Activated CD8-positive, alpha-beta memory T cell treated with anti-CD3 and anti-CD28 coated beads for 4 hours (primary cell): ENCODE results near the gene STIM2.
"Not testable (repeated sequence)": the region's sequence is repeated elsewhere in the genome, so short reads cannot be mapped to it uniquely, and the experiment has no call there.

ENCODE experiments used
- DNase-seq, 2 donors: peaks; one replicate each; pipeline ENCODE4 v3.0.0-alpha.2; 2020; ENCODE audit warnings: low read depth in 2 of 2

STIM2 gene

DNA sequence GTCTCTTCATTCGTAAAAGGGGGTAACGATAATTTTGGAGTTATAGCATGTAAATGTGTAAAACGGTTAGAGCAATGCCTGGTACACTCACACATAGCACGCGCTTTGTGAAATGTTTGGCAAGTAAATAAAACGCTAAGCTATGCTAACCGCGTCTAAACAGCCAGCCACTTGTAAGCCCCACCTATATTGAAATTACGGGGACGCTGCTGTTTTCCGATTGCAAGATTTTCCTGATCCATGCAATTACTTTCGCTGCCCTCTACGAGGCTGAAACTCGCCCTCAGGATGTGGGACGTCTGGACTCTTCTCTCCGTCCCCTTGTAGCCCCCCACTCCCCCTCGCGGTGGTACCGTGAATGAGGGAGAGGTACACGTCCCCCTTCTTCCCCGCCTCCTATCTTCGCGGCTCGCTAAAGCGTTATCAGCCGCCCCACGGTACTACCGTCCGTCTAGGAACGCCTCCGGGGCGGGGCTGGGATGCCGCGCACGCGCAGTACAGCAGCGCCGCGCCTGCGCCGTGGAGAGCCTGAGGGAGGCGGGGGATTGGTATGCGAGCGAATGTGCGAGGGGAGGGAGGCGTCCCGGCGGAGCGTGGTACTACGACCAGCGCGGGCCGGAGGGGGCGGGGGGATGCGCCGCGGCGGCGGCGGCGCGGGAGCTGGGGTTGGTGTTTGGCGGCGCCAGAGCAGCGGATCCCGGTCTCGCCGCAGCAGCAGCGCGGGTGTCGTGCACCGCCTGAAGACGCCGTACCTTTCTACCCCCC lies at the start of gene STIM2:
TSS of gene STIM2 (plus strand) at position 685 of the 765 bp plus-strand sequence.
- peak; percentile 93 to 96 for DNase-seq

DNA sequence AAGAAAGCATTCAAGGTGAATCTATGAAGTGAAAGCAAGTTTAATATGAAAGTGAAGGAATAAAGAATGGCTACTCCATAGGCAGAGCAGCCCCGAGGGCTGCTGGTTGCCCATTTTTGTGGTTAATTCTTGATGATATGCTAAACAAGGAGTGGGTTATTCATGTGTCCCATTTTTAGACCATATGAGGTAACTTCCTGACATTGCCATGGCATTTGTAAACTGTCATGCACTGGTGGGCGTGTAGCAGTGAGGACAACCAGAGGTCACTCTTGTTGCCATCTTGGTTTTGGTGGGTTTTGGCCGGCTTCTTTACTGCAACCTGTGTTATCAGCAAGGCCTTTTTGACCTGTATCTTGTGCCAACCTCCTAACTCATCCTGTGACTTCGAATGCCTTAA lies 49.1 kb upstream of the STIM2 start:
- not testable (repeated sequence) for DNase-seq

DNA sequence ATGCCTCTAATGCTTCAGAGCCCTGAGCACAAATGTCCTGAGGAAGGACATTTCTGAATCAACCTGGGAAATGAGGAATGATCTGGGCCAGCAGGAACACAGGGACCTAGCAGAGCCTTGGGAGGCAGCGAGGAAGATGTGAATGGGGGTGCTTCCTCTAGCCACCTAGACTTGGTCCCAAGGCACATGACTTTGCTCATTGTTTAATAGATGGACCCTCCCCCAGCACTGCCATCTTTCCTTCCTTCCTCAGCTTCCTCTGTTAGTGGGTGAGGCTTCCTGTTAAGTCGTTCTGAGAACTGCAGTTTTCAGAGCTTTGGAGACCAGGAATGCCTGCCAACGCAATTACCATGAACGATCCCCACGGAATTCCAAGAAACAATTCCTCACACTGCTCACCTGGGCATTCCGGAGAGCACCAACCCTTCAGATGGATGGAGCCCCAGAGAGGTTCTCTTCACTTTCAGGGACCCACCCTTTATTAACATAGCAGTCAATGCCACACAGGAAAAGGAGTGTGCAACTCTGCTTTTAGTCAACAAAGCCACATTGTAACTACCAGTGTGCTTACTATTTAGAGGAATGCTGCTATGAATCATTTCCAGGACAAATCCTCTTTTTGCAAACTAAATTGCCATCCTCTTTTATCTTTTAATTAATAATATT lies 48.5 kb upstream of the STIM2 start:
- no peak for DNase-seq

DNA sequence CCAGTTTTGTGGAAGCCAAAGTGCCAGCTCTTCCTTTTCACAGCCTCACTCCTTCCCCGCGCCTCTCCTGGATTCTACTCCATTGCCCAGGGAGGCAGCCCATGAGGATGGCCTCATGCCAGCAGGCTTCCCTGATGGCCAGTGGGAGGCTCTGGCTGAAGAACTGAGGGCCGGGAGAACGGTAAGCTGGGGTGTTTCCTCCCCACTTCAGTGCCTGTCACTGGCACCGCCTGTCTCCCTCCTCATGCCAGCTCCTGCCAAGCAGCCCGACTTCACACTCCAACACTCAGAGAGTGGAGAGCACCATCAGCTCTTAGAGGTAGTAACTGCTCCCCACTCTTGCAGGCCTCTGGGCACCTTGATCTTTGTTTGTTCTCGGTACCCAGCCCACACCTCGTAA lies 46.9 kb upstream of the STIM2 start:
- DNase-seq = no peak

DNA sequence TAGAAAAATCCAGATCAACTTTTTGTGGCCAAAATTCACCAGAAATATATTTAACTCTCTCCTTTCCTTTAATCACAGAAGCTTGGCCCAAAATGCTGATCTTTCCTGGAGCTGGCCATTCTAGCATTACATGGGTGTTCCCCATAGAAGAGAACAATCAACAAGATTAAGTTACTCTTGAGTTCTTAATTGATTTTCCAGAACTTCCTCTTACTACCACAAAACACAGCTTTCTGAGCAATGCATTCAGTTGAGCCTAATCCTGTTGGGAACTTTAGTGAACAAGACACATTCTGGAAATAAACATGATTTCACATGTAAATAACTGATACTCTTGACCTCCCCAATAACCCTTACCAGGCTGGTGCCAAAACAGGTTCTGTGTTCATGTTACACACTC lies 45.4 kb upstream of the STIM2 start:
- no peak for DNase-seq

DNA sequence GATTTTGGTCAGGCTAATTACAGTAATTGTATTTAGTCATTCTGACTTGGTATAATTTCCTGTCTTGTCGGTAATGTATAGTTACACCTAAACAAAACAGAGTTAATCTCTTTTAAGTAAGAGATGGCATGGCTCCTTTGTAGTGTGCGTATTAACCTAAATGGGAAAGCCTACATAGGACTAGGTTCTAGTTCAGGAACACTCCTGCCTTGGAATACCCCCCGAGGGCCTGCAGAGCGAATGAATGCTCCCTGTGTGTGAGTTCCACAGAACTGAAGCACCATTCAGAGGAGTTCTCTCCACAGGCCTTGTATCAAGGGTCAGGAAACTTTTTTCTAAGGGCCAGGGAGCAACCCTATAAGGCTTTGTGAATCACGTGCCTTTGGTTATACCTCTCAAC lies 44.9 kb upstream of the STIM2 start:
- no peak for DNase-seq

DNA sequence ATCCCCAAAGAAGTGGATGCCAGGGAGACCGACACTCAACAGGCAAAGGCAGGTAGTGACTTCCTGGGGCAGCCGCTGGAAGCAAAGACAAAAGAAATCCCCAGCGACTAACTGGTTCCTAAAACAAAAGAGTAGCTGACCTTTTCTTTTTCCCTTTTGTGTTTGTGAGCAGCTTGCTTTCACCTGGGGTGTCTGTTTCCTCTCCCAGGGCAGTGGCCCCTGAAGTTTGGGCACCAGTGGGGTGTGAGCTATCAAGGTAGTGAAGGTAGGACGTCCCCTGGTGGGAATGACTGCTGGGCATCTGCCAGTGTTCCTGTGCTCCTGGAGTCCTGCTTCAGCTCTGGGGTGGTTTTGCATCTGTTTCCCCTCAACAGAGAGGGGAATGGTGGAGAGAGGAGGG lies 41.6 kb upstream of the STIM2 start:
- no peak for DNase-seq

DNA sequence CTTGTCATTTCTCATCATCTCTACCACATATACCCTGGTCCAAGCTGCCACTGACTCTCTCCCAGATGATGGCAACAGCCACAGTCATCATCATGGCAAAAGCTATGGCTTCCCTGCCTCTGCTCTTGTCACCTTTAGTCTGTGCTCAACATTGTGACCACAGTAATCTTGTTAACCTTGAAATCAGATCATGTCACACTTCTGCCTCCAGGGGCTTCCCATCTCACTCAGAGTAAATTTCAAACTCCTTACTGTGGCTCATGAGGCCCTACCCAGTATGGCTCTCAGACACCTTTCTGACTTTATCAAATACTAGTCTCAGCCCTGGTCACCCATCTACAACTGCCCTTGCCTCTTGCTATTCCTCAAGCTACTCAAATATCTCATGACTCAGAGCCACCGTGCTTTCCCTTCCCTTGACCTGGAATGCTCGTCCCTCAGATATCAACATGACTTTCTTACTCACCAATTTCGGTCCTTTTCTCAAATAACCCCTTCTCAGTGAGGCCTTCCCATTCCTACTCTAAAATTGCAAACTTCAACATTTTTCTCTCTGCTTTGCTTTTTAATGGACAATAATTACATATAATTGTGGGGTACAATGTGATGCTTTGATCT lies 41.1 kb upstream of the STIM2 start:
- no peak for DNase-seq

DNA sequence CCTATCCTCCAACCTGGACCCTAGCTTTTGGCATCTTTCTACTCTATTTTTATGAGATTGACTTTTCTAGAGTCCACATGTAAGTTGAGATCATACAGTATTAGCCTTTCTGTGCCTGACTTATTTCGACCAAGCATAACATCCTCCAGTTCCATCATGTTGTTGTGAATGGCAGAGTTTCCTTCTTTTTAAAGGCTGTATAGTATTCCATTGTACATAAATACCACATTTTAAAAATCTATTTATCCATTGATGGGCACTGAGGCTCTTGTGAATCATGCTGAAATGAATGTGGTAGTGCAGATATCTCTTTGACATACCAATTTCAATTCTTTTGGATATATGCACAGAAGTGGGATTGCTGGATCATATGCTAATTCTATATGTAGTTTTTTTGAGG lies 40.3 kb upstream of the STIM2 start:
- DNase-seq = no peak

DNA sequence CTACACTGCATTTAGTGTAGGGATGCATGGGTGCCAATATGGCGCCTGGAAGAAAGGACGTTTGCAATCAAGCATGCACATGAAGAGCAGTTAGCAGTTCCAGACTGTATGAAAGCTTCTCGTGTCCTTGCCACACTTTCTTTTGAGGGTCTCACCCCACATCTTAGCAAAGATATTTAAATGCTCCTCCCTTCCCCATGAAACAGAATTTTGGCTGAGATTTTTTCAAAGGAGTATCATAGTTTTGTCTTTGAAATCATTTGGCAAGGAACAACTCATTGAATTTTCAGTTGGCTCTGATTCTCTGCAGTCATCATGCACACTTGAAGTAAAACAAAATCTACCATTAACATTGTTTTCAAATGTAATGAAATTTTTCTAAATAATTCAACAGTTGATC lies 39.6 kb upstream of the STIM2 start:
- DNase-seq = no peak

DNA sequence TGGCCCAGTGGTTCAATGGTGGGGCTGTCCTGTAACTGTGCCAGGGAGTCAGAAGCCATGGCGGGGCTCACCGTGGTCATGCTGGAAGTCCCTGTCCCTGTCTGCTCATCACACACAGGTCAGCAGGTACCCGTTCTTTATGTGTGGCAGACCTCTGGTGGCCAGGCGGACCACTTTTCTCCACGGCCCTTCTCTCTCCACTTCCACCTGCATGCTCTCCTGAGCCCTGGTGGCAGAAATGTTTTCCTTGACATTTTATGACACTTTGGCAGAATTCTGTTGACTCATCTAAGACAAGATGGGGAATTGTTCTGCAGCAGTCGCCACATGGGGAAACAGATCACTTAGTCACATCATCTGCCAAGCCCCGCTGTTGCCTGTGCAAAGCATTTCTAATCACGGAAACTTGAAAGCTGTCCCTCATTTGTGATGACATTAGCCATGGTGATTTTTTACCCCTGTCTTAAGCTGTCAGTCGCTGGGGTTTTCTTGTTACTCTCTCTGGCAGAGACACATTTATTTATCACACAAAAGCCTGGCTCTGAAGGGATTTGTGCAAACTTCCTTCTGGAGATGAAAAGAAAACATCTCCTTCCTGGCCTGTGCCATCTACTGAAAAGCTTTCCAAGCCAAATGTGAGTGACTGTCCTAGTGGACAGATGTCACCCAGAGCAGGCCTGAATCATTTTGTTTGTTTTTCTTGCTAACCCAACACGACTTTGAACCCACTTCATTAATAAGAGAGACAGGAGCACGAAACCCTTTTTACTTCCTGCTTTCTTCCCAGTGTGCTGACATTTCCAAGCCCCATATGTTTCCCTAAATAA lies 38.8 kb upstream of the STIM2 start:
- DNase-seq = no peak

DNA sequence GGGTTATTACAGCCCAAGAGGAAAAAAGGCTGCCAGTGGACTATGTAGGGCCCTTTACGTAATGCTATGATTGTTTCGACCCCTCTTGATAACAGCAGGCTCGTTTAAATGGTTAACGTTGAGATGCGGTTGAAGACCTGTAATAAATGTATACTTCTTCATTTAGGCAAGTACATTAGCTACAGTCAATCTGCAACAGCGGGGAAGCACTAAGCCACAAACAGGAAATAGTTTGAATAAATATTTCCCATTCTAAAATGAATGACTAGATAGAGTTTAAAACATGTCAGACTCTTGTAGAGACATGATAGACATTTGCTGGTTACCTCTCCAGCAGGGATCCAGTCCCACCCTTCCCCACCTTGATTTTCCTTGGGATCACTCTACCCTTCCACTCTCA lies 38.1 kb upstream of the STIM2 start:
- no peak for DNase-seq

DNA sequence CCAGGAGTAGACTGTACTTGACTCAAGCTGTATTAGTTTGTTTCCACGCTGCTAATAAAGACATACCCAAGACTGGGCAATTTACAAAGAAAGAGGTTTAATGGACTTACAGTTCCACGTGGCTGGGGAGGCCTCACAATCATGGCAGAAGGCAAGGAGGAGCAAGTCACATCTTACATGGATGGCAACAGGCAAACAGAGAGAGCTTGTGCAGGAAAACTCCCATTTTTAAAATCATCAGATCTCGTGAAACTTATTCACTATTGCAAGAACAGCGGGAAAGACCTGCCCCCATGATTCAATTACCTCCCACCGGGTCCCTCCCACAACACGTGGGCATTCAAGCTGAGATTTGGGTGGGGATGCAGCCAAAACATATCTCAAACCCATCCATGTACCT lies 37.7 kb upstream of the STIM2 start:
- not testable (repeated sequence) for DNase-seq

DNA sequence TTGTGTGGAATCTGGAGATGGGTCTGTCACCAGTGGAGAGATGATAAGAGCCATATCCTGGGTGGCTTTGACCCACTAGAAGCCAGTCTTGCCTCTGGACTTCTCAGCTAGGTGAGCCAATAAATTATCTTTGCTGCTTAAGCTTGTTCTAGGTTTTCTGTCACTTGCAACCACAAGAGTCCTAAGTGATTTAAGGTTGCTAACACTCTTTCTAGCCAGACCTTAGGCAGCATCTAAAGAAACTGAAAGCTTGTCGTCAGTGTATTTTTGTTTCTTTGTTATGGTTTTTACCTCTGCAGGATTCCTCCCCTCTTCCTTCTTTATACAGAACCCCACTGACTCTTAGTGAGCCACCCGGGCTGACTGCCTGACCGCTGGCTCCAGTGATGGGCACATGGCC lies 37.1 kb upstream of the STIM2 start:
- DNase-seq = no peak

DNA sequence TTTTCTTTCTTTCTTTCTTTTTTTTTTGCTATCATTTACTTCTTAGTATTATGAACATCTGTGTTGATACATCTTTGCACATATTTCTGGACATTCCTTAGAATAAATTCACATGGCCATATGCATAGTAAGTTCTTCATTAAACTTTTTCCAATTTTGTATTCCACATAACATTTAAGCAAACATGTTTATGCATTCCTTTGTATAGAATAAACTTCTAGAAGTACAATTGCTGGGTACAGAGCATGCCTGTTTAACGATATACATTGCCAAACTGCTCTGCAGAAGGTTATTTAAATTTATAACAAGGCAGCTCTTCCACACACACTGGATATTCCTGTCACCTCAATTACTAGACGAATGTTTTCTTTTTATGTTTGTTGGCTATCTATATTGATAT lies 36.0 kb upstream of the STIM2 start:
- no peak for DNase-seq

DNA sequence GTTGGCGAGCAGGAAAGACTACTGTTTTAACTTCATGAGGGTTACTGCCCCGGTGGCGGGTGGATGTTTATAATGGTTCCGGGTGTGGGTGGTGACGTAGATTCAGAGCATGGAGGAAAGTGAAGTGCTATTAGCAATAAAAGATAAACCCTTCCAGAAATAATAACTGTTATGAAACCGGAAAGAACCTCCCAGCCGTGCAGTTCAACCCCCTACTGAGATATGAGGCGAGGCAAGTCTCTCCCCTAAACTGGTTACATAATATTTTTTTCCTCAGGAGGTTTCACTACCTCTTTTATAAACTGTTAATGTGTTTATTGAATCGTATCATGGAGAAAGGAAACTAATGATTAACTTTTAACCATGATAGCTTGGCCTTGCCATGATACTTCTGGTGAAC lies 33.9 kb upstream of the STIM2 start:
- no peak for DNase-seq

DNA sequence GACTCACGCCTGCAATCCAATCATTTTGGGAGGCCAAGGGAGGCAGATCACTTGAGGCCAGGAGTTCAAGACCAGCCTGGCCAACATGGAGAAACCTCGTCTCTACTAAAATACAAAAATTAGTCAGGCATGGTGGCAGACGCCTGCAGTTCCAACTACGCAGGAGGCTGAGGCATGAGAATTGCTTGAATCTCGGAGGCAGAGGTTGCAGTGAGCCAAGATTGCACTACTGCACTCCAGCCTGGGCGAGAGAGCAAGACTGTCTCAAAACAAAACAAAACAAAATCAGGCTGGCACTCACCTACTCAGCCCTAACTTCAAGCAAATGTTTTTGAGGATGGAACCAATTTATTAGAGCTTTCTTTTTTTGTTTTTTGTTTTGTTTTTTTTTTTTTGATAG lies 33.3 kb upstream of the STIM2 start:
- not testable (repeated sequence) for DNase-seq

DNA sequence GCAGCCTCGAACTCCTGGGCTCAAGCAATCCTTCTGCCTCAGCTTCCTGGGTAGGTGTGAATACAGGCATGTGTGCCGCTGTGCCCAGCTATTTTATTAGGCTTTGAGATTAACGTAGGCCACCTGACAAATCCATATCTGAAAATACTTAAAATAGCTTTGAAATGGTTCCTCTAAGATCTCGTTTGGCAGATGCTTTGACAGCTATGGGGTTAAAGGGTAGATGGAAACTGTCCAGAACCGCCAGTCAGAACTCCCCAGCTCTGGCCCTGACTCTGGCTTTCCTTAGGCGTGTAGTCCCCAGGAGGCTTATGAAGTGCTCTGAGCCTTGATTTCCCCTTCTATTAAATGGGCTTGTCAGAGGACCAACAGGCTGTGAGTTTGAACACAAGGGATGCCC lies 32.8 kb upstream of the STIM2 start:
- no peak for DNase-seq

DNA sequence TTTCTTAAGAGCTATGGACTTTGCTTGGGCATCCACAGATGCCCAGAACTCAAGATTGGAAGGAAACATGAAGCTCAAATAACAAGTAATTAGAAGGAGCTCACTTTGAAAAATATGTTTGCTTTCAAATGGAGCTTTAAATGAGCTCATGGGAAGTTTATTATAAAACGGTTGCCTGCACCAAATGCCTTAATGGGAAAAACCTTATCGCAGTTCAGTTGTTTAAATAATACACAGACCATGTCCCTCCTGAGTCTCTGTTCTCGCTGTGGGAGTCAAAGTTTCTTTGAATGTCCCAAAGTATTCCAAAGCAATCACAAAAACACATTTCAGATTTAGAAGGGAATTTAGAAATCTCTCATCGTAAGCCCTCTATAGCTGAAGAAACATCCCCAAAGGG lies 31.6 kb upstream of the STIM2 start:
- DNase-seq = no peak

DNA sequence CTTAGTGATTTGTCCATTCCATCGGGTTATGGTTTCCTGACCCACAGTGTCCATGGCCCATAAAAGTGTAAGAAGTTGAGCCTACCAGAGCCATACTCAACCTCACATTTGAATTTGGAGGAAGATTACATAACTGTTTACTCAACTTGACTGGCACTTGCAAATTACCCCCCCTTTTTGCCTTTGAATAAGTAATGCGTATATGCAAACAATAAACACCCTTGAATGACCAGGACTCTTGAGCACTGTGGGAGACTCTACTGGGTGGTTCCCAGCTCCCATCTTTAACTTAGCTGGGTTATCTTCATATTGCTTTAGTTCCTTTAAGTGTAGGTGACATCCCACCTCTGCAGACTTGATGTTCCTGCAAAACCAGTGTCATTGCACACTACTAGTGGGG lies 30.6 kb upstream of the STIM2 start:
- no peak for DNase-seq

DNA sequence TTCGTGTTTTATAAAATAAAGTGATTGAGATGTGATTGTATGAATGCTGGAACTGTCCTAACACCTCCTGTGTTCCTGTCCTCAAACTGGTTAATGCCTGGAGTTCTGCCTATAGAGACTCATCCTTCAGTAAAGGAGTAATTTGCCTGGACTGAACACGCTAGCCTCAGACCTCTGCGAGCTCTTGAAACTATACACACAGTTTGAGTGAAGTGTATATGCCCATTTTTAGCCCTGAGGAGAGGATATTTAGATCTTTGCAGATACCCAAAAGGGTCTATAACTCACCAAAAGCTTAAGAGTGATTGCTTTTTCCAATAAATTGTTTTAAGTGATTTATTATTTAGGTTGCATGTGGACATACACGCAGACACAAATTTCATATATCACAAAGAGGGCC lies 29.9 kb upstream of the STIM2 start:
- no peak for DNase-seq

DNA sequence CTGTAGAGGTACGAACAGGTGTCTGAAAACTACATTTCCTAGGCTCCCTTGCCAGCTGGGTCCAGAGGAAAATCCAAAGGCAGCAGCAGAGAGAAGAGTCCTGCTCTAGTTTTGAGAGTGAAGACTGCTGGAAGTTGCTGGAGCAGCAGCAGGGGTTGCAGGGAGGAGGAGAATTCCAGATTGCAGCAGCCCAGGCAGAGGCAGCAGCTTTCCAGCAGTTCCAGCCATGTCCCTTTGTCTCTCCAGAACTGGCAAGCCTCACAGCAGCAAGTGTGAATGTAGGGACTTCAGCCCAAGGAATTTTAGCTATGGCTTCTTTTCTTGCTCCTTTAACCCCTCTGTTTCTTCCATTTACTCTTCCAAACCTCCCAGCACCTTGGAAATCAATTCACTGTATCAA lies 24.1 kb upstream of the STIM2 start:
- DNase-seq = no peak
